Fibroblast of pulmonary artery (primary cell): Measurements from ENCODE around the gene PTGR3.

Source experiments
- DNase-seq: peaks from one replicate; pipeline ENCODE4 v3.0.0-alpha.2; 2010; ENCODE audit warnings: low read depth
- H3K4me3 ChIP-seq: replicated peaks from 2 replicates; pipeline ENCODE4 v1.5.1; 2011; ENCODE audit warnings: low read depth, mild to moderate bottlenecking, control low read depth, low read length, moderate library complexity
- CTCF ChIP-seq: IDR thresholded peaks from 2 replicates; pipeline ENCODE4 v1.5.1; 2011; ENCODE audit warnings: mild to moderate bottlenecking, control low read depth, low read length, inconsistent platforms; ENCODE audit errors: missing control alignments

Gene PTGR3

GRCh38 chr18:75227535-75228296 lies 18.8 kb upstream of the PTGR3 start:
- no peak overlapping the region for H3K4me3 ChIP-seq
- DNase-seq, result no peak
- TF ChIP-seq CTCF, result no peak

GRCh38 chr18:75226956-75227316 lies 18.0 kb upstream of the PTGR3 start:
- DNase-seq, result no peak
- H3K4me3 ChIP-seq, result peak overlapping the region; percentile 27
- TF ChIP-seq CTCF, result no peak

GRCh38 chr18:75226286-75226955 lies 17.5 kb upstream of the PTGR3 start:
- no peak for TF ChIP-seq CTCF
- peak overlapping the region; percentile 27 for H3K4me3 ChIP-seq
- DNase-seq, result no peak

GRCh38 chr18:75223687-75224347 lies 14.9 kb upstream of the PTGR3 start:
- no peak overlapping the region for H3K4me3 ChIP-seq
- TF ChIP-seq CTCF, result no peak
- DNase-seq, result no peak

- DNase-seq, result no peak
- H3K4me3 ChIP-seq, result no peak overlapping the region
- TF ChIP-seq CTCF, result no peak
Observed at GRCh38 chr18:75222407-75222806, 13.5 kb upstream of the PTGR3 start.

GRCh38 chr18:75221897-75222296 lies 13.0 kb upstream of the PTGR3 start:
- no peak for DNase-seq
- no peak for TF ChIP-seq CTCF
- H3K4me3 ChIP-seq, result no peak overlapping the region
